BJ (cell line): Measurements from ENCODE around the gene TCERG1. TPM values are rescaled to one million over a fixed set of nuclear protein-coding genes. Genes with fewer than 3 reads are reported as not detected.

Experiments
- CTCF ChIA-PET: fragments of 350-600 bp; formaldehyde crosslinking; extraction: SDS; loops from one replicate; lab custom pipeline; 2021; ENCODE audit warnings: antibody characterized with exemption, inconsistent platforms; lab: Yijun Ruan, JAX
- POLR2A ChIA-PET: fragments of 300-600 bp; sonication (Branson Sonifier 250); formaldehyde crosslinking; extraction: SDS; loops from one replicate; lab custom pipeline; 2021; ENCODE audit warnings: antibody characterized with exemption; lab: Charles Lee
- DNase-seq: peaks from one replicate; pipeline ENCODE4 v3.0.0-alpha.2; 2011; ENCODE audit warnings: low read depth
- H3K27me3 ChIP-seq: 2 replicates; pipeline ENCODE4 v1.6.0; 2011; ENCODE audit warnings: low read length; ENCODE audit not compliant: control insufficient read depth, insufficient read depth
- H3K36me3 ChIP-seq: 2 replicates; pipeline ENCODE4 v1.5.1; 2011; ENCODE audit warnings: low read length; ENCODE audit not compliant: control insufficient read depth, insufficient read depth
- H3K4me3 ChIP-seq: 2 replicates; pipeline ENCODE4 v1.5.1; 2011; ENCODE audit warnings: low read depth, mild to moderate bottlenecking, control low read depth, low read length
- CTCF ChIP-seq: IDR thresholded peaks from 2 replicates; pipeline ENCODE4 v1.5.1; 2011; ENCODE audit warnings: low read depth, mild to moderate bottlenecking, control low read depth, inconsistent platforms, low read length, moderate library complexity; ENCODE audit not compliant: insufficient read depth
- polyA plus RNA-seq: library from polyadenylated mRNA; depleted of rRNA; stranded (reverse); fragments of >200 nt; gene quantifications from 2 replicates; pipeline ENCODE4 v1.2.3, GENCODE V29; 2011

The TCERG1 gene
- polyA plus RNA-seq, 1 experiment: 35.9 TPM

- CTCF ChIA-PET: interaction anchor here (1.6 kb wide), 1 partner anchor 11 kb away, joined by 6 read pairs; no protein-coding TSS in a partner anchor
- POLR2A ChIA-PET: no interaction called here
- Histone ChIP-seq H3K27me3 (no peaks in the 10 kb centered on the region), H3K4me3 (no peak overlapping the region), H3K36me3 (peaks cover 11% of the 10 kb centered on the region)
- DNase-seq: no peak
- TF ChIP-seq CTCF: no peak
Observed at GRCh38 chr5:146475906-146476305, 28.8 kb downstream of the TCERG1 start.

- no peak for DNase-seq
- CTCF ChIA-PET: no interaction called here
- POLR2A ChIA-PET: no interaction called here
- no peaks in the 10 kb centered on the region for H3K27me3 ChIP-seq
- H3K4me3 ChIP-seq: no peak overlapping the region
- H3K36me3 ChIP-seq: peaks cover 1% of the 10 kb centered on the region
- TF ChIP-seq CTCF: no peak
Observed at GRCh38 chr5:146482775-146483174, 35.6 kb downstream of the TCERG1 start.

- peaks cover 1% of the 10 kb centered on the region for H3K36me3 ChIP-seq
- ChIA-PET CTCF (no interaction called here), POLR2A (no interaction called here)
- H3K4me3 ChIP-seq: no peak overlapping the region
- H3K27me3 ChIP-seq: no peaks in the 10 kb centered on the region
- no peak for TF ChIP-seq CTCF
- DNase-seq: no peak
Observed at GRCh38 chr5:146484714-146485391, 37.7 kb downstream of the TCERG1 start.

- no peaks in the 10 kb centered on the region for H3K36me3 ChIP-seq
- ChIA-PET CTCF (interaction anchor here (0.5 to 1.0 kb wide), 2 partner anchors 22 kb away, joined by 3 read pairs; no protein-coding TSS in a partner anchor), POLR2A (no interaction called here)
- TF ChIP-seq CTCF: no peak
- H3K4me3 ChIP-seq: no peak overlapping the region
- DNase-seq: no peak
- no peaks in the 10 kb centered on the region for H3K27me3 ChIP-seq
Observed at GRCh38 chr5:146490089-146490843, 43.1 kb downstream of the TCERG1 start.

- ChIA-PET CTCF (no interaction called here), POLR2A (no interaction called here)
- no peaks in the 10 kb centered on the region for H3K27me3 ChIP-seq
- no peak for DNase-seq
- H3K36me3 ChIP-seq: peaks cover 4% of the 10 kb centered on the region
- H3K4me3 ChIP-seq: no peak overlapping the region
- no peak for TF ChIP-seq CTCF
Observed at GRCh38 chr5:146494656-146495055, 47.5 kb downstream of the TCERG1 start.
